CD4-positive, alpha-beta T cell treated with Interleukin-12 subunit alpha and Interleukin-12 subunit beta, for 1 hour (primary cell): ENCODE results near the gene STMP1.
A peak's percentile ranks its signal among the peaks of the same experiment; 100 is the strongest.
"Not testable (repeated sequence)": the region's sequence is repeated elsewhere in the genome, so short reads cannot be mapped to it uniquely, and the experiment has no call there.

Source experiments
- DNase-seq: peaks from one replicate; pipeline ENCODE4 v3.0.0-alpha.2; 2020

STMP1 gene

GRCh38 chr7:135662373-135663114, at the start of gene STMP1:
STMP1 (plus strand) TSS chr7:135662514.
- peak; percentile 95 for DNase-seq

- no peak for DNase-seq
Measured at GRCh38 chr7:135616136-135616535, 46.2 kb upstream of the STMP1 start.

- DNase-seq, result no peak
Measured at GRCh38 chr7:135617781-135618180, 44.5 kb upstream of the STMP1 start.

- DNase-seq, result no peak
Measured at GRCh38 chr7:135618510-135618909, 43.8 kb upstream of the STMP1 start.

GRCh38 chr7:135620447-135620846, 41.9 kb upstream of the STMP1 start:
- DNase-seq, result no peak

- peak; percentile 53 for DNase-seq
Measured at GRCh38 chr7:135620980-135621850, 41.1 kb upstream of the STMP1 start.

- DNase-seq, result no peak
Measured at GRCh38 chr7:135634191-135634878, 28.0 kb upstream of the STMP1 start.

GRCh38 chr7:135639690-135640089, 22.6 kb upstream of the STMP1 start:
- not testable (repeated sequence) for DNase-seq

GRCh38 chr7:135644154-135644553, 18.2 kb upstream of the STMP1 start:
- no peak for DNase-seq

GRCh38 chr7:135644729-135645128, 17.6 kb upstream of the STMP1 start:
- DNase-seq, result no peak

- peak; percentile 52 for DNase-seq
Measured at GRCh38 chr7:135645296-135645904, 16.9 kb upstream of the STMP1 start.

GRCh38 chr7:135647755-135648154, 14.6 kb upstream of the STMP1 start:
- no peak for DNase-seq

- DNase-seq, result no peak
Measured at GRCh38 chr7:135648235-135648634, 14.1 kb upstream of the STMP1 start.

- DNase-seq, result no peak
Measured at GRCh38 chr7:135650831-135651573, 11.3 kb upstream of the STMP1 start.

GRCh38 chr7:135653340-135654080, 8.8 kb upstream of the STMP1 start:
- no peak for DNase-seq

GRCh38 chr7:135658564-135658963, 3.8 kb upstream of the STMP1 start:
- DNase-seq, result no peak

- no peak for DNase-seq
Measured at GRCh38 chr7:135659159-135659846, 3.0 kb upstream of the STMP1 start.

- no peak for DNase-seq
Measured at GRCh38 chr7:135661311-135662122, 797 bp upstream of the STMP1 start.

- DNase-seq, result no peak
Measured at GRCh38 chr7:135662123-135662372, 266 bp upstream of the STMP1 start.

GRCh38 chr7:135664046-135664589, 1.8 kb downstream of the STMP1 start:
- DNase-seq, result no peak
